Ascending aorta (tissue), 2 donors: ENCODE results near the gene STXBP2. TPM values are rescaled to one million over a fixed set of nuclear protein-coding genes. Genes with fewer than 3 reads are reported as not detected.

Source experiments
- DNase-seq, 2 donors: peaks; one replicate each; pipeline ENCODE4 v3.0.0-alpha.2; 2019; ENCODE audit warnings: low spot score in 2 of 2
- H3K27ac ChIP-seq, 2 donors: fragments of 200-600 bp; sonication (generic); one replicate each; pipeline ENCODE4 v1.5.1; 2016 to 2017; ENCODE audit warnings: mild to moderate bottlenecking in 1 of 2
- H3K27me3 ChIP-seq: fragments of 200-600 bp; sonication (generic); one replicate; pipeline ENCODE4 v1.5.1; 2017
- H3K36me3 ChIP-seq, 2 donors: fragments of 200-600 bp; sonication (generic); one replicate each; pipeline ENCODE4 v1.5.1; 2016
- H3K4me1 ChIP-seq, 2 donors: fragments of 200-600 bp; sonication (generic); one replicate each; pipeline ENCODE4 v1.5.1; 2016 to 2017; ENCODE audit warnings: mild to moderate bottlenecking in 1 of 2
- H3K4me3 ChIP-seq, 2 donors: fragments of 200-600 bp; sonication (generic); one replicate each; pipeline ENCODE4 v1.5.1; 2016 to 2017; ENCODE audit warnings: mild to moderate bottlenecking in 1 of 2
- H3K9me3 ChIP-seq, 2 donors: fragments of 200-600 bp; sonication (generic); one replicate each; pipeline ENCODE4 v1.5.1; 2016
- intact Hi-C: fragments of 100-400 bp; cut with DNase I; formaldehyde crosslinking; loops from one replicate; pipeline ENCODE4 v1.15.1; 2023
- total RNA-seq: library from RNA; depleted of rRNA; stranded (reverse); fragments of >200 nt; gene quantifications from one replicate; pipeline ENCODE4 v1.1.0, GENCODE V29; 2016
- TF ChIP-seq, protein P1 (sequence below), 3 experiments: fragments of 200-600 bp in 2 of 3; fragments of 450-650 bp in 1 of 3; sonication (generic) in 2 of 3; IDR thresholded peaks; one replicate each; pipeline ENCODE4 v1.5.1; 2016 to 2019; ENCODE audit warnings: antibody characterized with exemption in 3 of 3, mild to moderate bottlenecking in 1 of 3, moderate library complexity in 1 of 3

The STXBP2 gene
- total RNA-seq, 1 donor from 2014 or later, result 26.6 TPM

DNA sequence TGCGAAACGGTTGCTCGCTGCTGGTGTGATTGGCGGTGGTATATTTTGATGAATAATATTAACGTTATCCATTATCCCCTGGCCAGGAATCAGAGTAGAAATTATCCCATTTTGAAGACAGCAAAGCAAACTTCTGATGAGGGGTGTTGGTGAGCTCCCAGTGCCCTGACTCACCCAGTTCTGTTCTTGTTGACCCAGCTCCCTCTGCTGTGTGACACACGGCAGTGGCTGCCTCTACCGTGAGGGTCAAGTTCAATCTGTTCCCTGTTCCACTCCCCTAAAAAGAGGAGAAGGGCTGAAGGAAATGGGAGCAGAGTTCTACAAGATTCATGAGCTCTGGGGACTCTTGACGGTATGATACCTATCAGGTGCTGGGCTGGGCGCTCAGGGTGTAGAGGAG, 39.2 kb upstream of the STXBP2 start:
- TF ChIP-seq, protein P1, sequence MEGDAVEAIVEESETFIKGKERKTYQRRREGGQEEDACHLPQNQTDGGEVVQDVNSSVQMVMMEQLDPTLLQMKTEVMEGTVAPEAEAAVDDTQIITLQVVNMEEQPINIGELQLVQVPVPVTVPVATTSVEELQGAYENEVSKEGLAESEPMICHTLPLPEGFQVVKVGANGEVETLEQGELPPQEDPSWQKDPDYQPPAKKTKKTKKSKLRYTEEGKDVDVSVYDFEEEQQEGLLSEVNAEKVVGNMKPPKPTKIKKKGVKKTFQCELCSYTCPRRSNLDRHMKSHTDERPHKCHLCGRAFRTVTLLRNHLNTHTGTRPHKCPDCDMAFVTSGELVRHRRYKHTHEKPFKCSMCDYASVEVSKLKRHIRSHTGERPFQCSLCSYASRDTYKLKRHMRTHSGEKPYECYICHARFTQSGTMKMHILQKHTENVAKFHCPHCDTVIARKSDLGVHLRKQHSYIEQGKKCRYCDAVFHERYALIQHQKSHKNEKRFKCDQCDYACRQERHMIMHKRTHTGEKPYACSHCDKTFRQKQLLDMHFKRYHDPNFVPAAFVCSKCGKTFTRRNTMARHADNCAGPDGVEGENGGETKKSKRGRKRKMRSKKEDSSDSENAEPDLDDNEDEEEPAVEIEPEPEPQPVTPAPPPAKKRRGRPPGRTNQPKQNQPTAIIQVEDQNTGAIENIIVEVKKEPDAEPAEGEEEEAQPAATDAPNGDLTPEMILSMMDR (IDR thresholded peaks at IDR 0.05), result no peak
- no peak overlapping the region for H3K27ac ChIP-seq
- no peaks in the 10 kb centered on the region for H3K4me1 ChIP-seq
- H3K36me3 ChIP-seq, result no peaks in the 10 kb centered on the region
- no peak for DNase-seq
- H3K4me3 ChIP-seq, result no peak overlapping the region
- intact Hi-C loops, result no loop called here
- no peaks in the 10 kb centered on the region for H3K9me3 ChIP-seq
- H3K27me3 ChIP-seq, result peaks cover 10% of the 10 kb centered on the region

DNA sequence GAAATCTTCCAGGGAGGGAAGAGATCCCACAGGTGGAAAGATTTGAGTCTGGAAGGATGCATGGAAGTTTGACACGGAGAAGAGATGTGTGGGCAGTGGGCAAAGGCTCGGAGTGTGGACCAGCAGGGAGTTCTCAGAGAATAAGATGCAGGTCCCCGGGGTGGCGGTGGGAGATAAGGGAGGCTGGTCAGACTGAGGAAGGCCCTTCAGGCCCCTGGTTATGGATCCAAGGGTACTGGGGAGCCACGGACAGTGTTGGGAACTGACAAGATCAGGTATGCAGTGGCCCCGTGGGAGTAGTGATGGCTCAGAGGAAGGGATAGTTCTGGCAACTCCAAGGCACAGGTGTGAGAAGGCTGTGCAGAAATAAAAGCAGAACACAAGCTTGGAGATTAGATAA, 38.7 kb upstream of the STXBP2 start:
- intact Hi-C loops, result no loop called here
- no peak overlapping the region for H3K27ac ChIP-seq
- no peaks in the 10 kb centered on the region for H3K4me1 ChIP-seq
- no peaks in the 10 kb centered on the region for H3K36me3 ChIP-seq
- no peaks in the 10 kb centered on the region for H3K9me3 ChIP-seq
- DNase-seq, result no peak
- H3K27me3 ChIP-seq, result peaks cover 14% of the 10 kb centered on the region
- no peak overlapping the region for H3K4me3 ChIP-seq
- TF ChIP-seq, protein P1 (IDR thresholded peaks at IDR 0.05), result no peak

- Histone ChIP-seq H3K27ac (no peak overlapping the region), H3K4me1 (no peaks in the 10 kb centered on the region), H3K4me3 (no peak overlapping the region), H3K27me3 (peaks cover 14% of the 10 kb centered on the region), H3K36me3 (no peaks in the 10 kb centered on the region), H3K9me3 (no peaks in the 10 kb centered on the region)
- no peak for DNase-seq
- TF ChIP-seq, protein P1 (IDR thresholded peaks at IDR 0.05), result no peak
- intact Hi-C loops, result no loop called here
Measured at GRCh38 chr19:7600721-7601120, 36.2 kb upstream of the STXBP2 start.

DNA sequence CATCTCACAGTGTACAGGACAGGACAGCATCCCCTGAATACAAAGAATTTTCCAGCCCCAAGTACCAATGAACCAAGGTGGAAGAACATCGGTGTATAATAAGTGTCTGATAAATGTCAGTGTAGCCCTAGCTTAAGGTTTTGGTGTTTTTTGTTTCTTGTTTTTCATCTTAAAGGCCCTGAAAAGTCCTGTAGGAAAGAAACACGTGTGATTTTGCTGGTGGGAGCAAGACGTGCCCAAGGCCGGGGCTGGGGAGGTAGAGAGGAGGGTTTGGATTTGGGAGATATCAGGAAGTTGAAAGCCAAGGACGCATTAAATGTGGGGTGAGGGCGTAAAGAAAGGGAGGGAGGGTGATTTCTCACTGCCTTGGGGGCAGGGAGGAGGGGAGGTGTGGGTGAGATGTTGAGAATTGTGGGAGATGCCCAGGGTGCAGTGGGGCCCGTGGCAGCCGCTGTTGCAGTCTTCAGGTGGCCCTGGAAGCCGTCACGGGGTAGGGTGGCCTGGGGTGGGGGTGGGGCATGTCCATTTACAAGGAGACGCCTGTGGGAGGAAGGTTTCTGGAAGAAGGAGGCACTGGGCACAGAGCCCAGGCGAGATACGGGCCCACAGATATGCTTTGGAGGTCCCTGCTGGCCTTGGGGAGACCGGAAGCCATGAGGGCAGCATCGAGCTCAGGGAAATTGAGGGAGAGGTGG, 34.5 kb upstream of the STXBP2 start:
- no peaks in the 10 kb centered on the region for H3K36me3 ChIP-seq
- intact Hi-C loops, result no loop called here
- peaks cover 8% of the 10 kb centered on the region for H3K27me3 ChIP-seq
- H3K4me1 ChIP-seq, result no peaks in the 10 kb centered on the region
- H3K4me3 ChIP-seq, result no peak overlapping the region
- H3K27ac ChIP-seq, result no peak overlapping the region
- TF ChIP-seq, protein P1 (IDR thresholded peaks at IDR 0.05), result no peak
- H3K9me3 ChIP-seq, result no peaks in the 10 kb centered on the region
- no peak for DNase-seq

DNA sequence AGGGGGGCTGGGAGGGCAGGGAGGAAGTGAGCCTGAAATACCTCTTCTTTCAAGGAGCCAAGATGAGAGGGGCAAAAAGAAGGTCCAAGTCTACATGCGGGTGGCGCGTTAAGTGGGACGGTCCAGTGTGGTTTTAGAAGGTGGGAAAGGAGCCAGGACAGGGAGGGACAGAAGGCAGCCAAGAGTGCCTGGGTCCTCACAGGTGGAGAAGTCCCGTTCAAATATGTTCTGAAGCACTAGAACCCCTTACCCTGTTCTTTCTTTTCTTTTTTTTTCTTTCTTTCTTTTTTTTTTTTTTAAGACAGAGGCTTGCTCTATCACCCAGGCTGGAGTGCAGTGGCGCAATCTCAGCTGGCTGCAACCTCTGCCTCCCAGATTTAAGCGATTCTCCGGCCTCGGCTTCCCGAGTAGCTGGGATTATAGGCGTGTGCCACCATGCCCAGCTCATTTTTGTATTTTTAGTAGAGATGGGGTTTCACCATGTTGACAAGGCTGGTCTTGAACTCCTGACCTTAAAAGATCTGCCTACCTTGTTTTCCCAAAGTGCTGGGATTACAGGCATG, 33.9 kb upstream of the STXBP2 start:
- TF ChIP-seq, protein P1 (IDR thresholded peaks at IDR 0.05), result no peak
- no peak for DNase-seq
- H3K4me3 ChIP-seq, result no peak overlapping the region
- intact Hi-C loops, result no loop called here
- H3K4me1 ChIP-seq, result no peaks in the 10 kb centered on the region
- H3K9me3 ChIP-seq, result no peaks in the 10 kb centered on the region
- no peaks in the 10 kb centered on the region for H3K36me3 ChIP-seq
- peaks cover 8% of the 10 kb centered on the region for H3K27me3 ChIP-seq
- no peak overlapping the region for H3K27ac ChIP-seq
